Caco-2 (cell line): ENCODE results near the gene KRTAP6-3. TPM values are rescaled to one million over a fixed set of nuclear protein-coding genes. Genes with fewer than 3 reads are reported as not detected.

Experiments used
- BruUV-seq: library from RNA; stranded (reverse); fragments of 400-500 nt; replicated peaks from 2 replicates; lab custom pipeline; 2021; lab: Mats Ljungman, UMichigan
- CTCF ChIA-PET: fragments of 300-600 bp; sonication (Branson Sonifier 250); formaldehyde crosslinking; loops from one replicate; lab custom pipeline; 2022; ENCODE audit warnings: antibody characterized with exemption; lab: Charles Lee
- POLR2A ChIA-PET: fragments of 300-600 bp; sonication (Branson Sonifier 250); formaldehyde crosslinking; loops from one replicate; lab custom pipeline; 2022; ENCODE audit warnings: antibody characterized with exemption; lab: Charles Lee
- DNase-seq, 2 experiments: peaks; one replicate each; pipeline versions ENCODE4 v3.0.0 to v3.0.0-alpha.2; 2020 to 2022
- H3K27me3 ChIP-seq: replicated peaks from 2 replicates; pipeline ENCODE4 v1.6.0; 2011; ENCODE audit warnings: low read length; ENCODE audit not compliant: control insufficient read depth, insufficient read depth
- H3K36me3 ChIP-seq: 2 replicates; pipeline ENCODE4 v1.5.1; 2011; ENCODE audit warnings: low read length; ENCODE audit not compliant: control insufficient read depth, insufficient read depth
- H3K4me1 ChIP-seq: fragments of 250-450 bp; sonication (Bioruptor Pico); 2 replicates; pipeline ENCODE4 v1.5.1; 2020; ENCODE audit warnings: mild to moderate bottlenecking
- H3K4me3 ChIP-seq: 2 replicates; pipeline ENCODE4 v1.5.1; 2011; ENCODE audit warnings: low read depth, mild to moderate bottlenecking, control low read depth, low read length
- H3K9me3 ChIP-seq: fragments of 250-450 bp; sonication (Bioruptor Pico); 2 replicates; pipeline ENCODE4 v1.5.1; 2020; ENCODE audit warnings: mild to moderate bottlenecking, moderate library complexity
- H3K27ac Mint-ChIP-seq: one replicate; pipeline ENCODE4 v1.8.0; 2022; ENCODE audit warnings: mixed read lengths; ENCODE audit not compliant: unreplicated experiment
- H3K27me3 Mint-ChIP-seq: one replicate; pipeline ENCODE4 v1.8.0; 2022; ENCODE audit warnings: mixed read lengths; ENCODE audit not compliant: insufficient read depth, unreplicated experiment
- H3K36me3 Mint-ChIP-seq: one replicate; pipeline ENCODE4 v1.8.0; 2022; ENCODE audit warnings: mild to moderate bottlenecking, mixed read lengths; ENCODE audit not compliant: insufficient read depth, unreplicated experiment
- H3K4me1 Mint-ChIP-seq: one replicate; pipeline ENCODE4 v1.8.0; 2022; ENCODE audit warnings: low read depth, mixed read lengths; ENCODE audit not compliant: unreplicated experiment
- H3K4me3 Mint-ChIP-seq: one replicate; pipeline ENCODE4 v1.8.0; 2022; ENCODE audit warnings: mild to moderate bottlenecking, moderate library complexity, mixed read lengths; ENCODE audit not compliant: unreplicated experiment
- H3K9me3 Mint-ChIP-seq: one replicate; pipeline ENCODE4 v1.8.0; 2022; ENCODE audit warnings: mixed read lengths; ENCODE audit not compliant: unreplicated experiment
- intact Hi-C: fragments of 100-400 bp; cut with micrococcal nuclease; formaldehyde crosslinking; loops from one replicate; pipeline ENCODE4 v1.10.0; 2022; ENCODE audit not compliant: unreplicated experiment
- total RNA-seq: library from RNA; stranded (reverse); gene quantifications from 2 replicates; pipeline ENCODE4 v1.2.3, GENCODE V29; 2022
- TF ChIP-seq, protein P1 (sequence below), 2 experiments: fragments of 200-600 bp in 1 of 2; IDR thresholded peaks; 1 replicate in 1 of 2; 2 replicates in 1 of 2; pipeline versions ENCODE4 v1.5.1 to v1.8.0; 2011 to 2022; ENCODE audit warnings: antibody characterized with exemption in 1 of 2, control low read depth in 1 of 2, inconsistent platforms in 1 of 2, low read depth in 1 of 2, low read length in 1 of 2, mild to moderate bottlenecking in 1 of 2, moderate library complexity in 1 of 2; ENCODE audit not compliant: insufficient read depth in 1 of 2, severe bottlenecking in 1 of 2, unreplicated experiment in 1 of 2

KRTAP6-3 gene
- total RNA-seq, 1 experiment from 2014 or later: not detected

- intact Hi-C loops: no loop called here
- Mint-ChIP-seq H3K36me3 (no peaks in the 10 kb centered on the region), H3K9me3 (peaks cover 4% of the 10 kb centered on the region), H3K4me3 (no peak overlapping the region), H3K27me3 (no peaks in the 10 kb centered on the region), H3K27ac (no peak overlapping the region), H3K4me1 (peaks cover 6% of the 10 kb centered on the region)
- Histone ChIP-seq H3K4me3 (no peak overlapping the region), H3K4me1 (no peaks in the 10 kb centered on the region), H3K36me3 (no peaks in the 10 kb centered on the region), H3K9me3 (no peaks in the 10 kb centered on the region), H3K27me3 (no peaks in the 10 kb centered on the region)
- TF ChIP-seq, protein P1, sequence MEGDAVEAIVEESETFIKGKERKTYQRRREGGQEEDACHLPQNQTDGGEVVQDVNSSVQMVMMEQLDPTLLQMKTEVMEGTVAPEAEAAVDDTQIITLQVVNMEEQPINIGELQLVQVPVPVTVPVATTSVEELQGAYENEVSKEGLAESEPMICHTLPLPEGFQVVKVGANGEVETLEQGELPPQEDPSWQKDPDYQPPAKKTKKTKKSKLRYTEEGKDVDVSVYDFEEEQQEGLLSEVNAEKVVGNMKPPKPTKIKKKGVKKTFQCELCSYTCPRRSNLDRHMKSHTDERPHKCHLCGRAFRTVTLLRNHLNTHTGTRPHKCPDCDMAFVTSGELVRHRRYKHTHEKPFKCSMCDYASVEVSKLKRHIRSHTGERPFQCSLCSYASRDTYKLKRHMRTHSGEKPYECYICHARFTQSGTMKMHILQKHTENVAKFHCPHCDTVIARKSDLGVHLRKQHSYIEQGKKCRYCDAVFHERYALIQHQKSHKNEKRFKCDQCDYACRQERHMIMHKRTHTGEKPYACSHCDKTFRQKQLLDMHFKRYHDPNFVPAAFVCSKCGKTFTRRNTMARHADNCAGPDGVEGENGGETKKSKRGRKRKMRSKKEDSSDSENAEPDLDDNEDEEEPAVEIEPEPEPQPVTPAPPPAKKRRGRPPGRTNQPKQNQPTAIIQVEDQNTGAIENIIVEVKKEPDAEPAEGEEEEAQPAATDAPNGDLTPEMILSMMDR (IDR thresholded peaks at IDR 0.05; ENCODE audit: insufficient read depth in 1 of 2, low read depth in 1 of 2, low read length in 1 of 2, severe bottlenecking in 1 of 2, unreplicated experiment in 1 of 2): no peak
- no peak for DNase-seq
- no TSS peak for BruUV-seq
- CTCF ChIA-PET: no interaction called here
- POLR2A ChIA-PET: no interaction called here
Observed at GRCh38 chr21:30605968-30606367, 13.7 kb downstream of the KRTAP6-3 start.

GRCh38 chr21:30612132-30612531 is 19.9 kb downstream of the KRTAP6-3 start:
- TF ChIP-seq, protein P1 (IDR thresholded peaks at IDR 0.05; ENCODE audit: insufficient read depth in 1 of 2, low read depth in 1 of 2, low read length in 1 of 2, severe bottlenecking in 1 of 2, unreplicated experiment in 1 of 2): no peak
- Mint-ChIP-seq H3K27me3 (no peaks in the 10 kb centered on the region), H3K36me3 (no peaks in the 10 kb centered on the region), H3K4me3 (no peak overlapping the region), H3K4me1 (no peaks in the 10 kb centered on the region), H3K27ac (no peak overlapping the region), H3K9me3 (peaks cover 8% of the 10 kb centered on the region)
- POLR2A ChIA-PET: no interaction called here
- no TSS peak for BruUV-seq
- H3K4me3 ChIP-seq: no peak overlapping the region
- H3K36me3 ChIP-seq: no peaks in the 10 kb centered on the region
- H3K9me3 ChIP-seq: no peaks in the 10 kb centered on the region
- intact Hi-C loops: no loop called here
- no peak for DNase-seq
- H3K27me3 ChIP-seq: no peaks in the 10 kb centered on the region
- CTCF ChIA-PET: no interaction called here
- no peaks in the 10 kb centered on the region for H3K4me1 ChIP-seq

DNA sequence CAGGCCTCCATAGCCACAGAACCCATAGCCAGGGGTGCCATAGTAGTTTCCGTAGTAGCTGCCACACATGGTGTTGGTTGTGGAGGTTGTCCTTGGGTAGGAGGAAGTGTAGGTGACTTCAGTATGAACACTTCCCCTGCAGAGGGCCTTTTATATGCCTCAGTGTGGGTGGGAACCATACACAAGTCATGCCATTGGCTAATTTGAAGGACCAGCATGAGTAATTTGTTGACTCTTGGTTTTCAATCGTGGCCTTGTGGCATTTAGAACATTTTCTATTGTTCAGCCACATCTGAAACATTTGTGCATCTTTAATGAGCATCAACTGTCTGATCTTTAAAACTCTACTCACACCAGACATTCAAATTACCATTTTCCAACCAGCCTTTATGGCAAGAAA is 21.6 kb downstream of the KRTAP6-3 start, which contains the start of gene KRTAP6-1:
Gene KRTAP6-1, minus strand, starts transcription at position 95 of the 400 bp plus-strand sequence. Its CDS starts 26 bp downstream, at position 69.
- H3K27me3 Mint-ChIP-seq: no peaks in the 10 kb centered on the region
- H3K4me1 Mint-ChIP-seq: no peaks in the 10 kb centered on the region
- H3K36me3 ChIP-seq: no peaks in the 10 kb centered on the region
- ChIA-PET CTCF (no interaction called here), POLR2A (no interaction called here)
- BruUV-seq: no TSS peak
- intact Hi-C loops: no loop called here
- no peak within 1 kb of the TSS for H3K4me3 Mint-ChIP-seq
- no peak for DNase-seq
- H3K9me3 ChIP-seq: no peaks in the 10 kb centered on the region
- no peaks in the 10 kb centered on the region for H3K27me3 ChIP-seq
- no peaks in the 10 kb centered on the region for H3K36me3 Mint-ChIP-seq
- H3K4me3 ChIP-seq: no peak within 1 kb of the TSS
- H3K4me1 ChIP-seq: no peaks in the 10 kb centered on the region
- TF ChIP-seq, protein P1 (IDR thresholded peaks at IDR 0.05; ENCODE audit: insufficient read depth in 1 of 2, low read depth in 1 of 2, low read length in 1 of 2, severe bottlenecking in 1 of 2, unreplicated experiment in 1 of 2): no peak
- H3K9me3 Mint-ChIP-seq: peaks cover 8% of the 10 kb centered on the region
- no peak within 1 kb of the TSS for H3K27ac Mint-ChIP-seq
